OCI-M1 (cell line): ENCODE data around the gene CTU2.

Source experiments
- DNase-seq: peaks from one replicate; lab custom pipeline; 2025; lab: John Stamatoyannopoulos, UW

CTU2 gene

DNA sequence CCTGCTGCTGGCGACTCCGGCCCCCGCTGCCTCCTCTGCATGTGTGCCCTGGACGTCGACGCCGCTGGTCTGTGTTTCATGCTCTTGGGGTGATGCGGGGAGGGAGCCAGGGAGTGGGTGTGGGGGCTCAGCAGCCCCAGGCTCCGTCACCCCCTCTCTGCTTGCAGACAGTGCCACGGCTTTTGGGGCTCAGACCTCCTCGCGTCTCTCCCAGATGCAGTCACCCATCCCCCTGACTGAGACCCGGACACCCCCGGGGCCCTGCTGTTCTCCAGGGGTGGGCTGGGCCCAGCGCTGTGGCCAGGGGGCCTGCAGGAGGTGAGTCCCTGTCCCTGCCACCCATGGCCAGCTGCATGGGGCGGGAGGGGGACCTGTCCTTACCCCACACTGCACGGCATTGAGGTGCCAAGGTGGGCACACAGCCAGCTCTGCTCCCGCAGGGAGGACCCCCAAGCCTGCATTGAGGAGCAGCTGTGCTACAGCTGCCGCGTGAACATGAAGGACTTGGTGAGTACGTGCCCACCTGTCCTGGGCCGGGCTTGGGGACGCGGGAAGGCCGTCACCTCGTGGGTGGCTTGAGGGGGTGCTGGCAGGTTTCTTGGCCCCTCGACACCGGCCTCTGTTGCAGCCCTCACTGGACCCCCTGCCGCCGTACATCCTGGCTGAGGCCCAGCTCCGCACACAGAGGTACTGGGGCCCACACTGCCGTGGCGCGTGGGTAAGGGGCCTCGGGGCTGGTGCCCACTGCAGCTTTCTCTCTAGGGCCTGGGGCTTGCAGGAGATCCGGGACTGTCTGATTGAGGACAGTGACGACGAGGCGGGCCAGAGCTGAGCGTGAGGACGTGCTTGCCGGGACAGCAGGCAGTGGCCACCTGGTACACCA lies 8.4 kb downstream of the CTU2 start:
- no peak for DNase-seq

DNA sequence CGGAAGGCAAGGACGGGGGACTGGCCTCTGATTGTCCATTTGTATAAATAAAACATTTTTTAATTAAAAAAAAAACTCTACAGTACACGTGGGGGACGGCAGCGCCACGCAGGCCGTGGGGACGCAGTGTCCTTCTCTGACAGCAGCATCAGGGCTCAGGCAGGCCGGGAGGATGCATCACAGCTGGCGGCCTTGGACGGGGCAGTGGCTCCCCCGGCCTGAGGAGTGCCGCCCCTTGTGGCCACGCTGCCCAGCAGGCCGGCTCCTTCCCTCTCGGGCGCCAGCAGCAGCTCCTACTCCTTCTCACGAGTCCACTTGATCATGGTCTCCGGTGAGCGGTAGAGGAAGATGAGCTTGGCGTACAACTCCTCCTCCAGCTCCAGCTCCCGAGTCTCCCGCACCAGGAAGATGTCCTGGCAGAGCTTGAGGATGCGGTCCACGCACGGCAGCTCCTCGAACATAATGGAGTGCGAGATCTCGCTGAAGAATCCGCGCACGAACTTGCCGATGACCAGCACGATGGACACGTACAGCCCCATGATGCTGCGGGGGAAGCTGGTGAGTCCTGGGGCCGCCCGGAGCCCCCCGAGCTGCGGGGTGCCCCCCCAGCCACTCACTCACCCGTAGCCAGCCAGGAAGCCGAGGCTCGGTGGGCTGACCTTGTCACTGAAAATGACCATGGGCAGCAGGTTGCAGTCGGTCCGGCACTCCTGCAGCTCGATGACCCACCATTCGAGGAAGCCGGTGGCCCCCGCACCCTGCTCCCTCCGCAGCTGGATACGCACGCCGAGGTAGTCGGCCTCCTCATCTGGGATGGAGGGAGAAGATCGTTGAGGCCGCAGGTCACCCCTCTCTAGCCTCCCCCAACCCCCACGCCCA lies 9.2 kb downstream of the CTU2 start:
- no peak for DNase-seq

DNA sequence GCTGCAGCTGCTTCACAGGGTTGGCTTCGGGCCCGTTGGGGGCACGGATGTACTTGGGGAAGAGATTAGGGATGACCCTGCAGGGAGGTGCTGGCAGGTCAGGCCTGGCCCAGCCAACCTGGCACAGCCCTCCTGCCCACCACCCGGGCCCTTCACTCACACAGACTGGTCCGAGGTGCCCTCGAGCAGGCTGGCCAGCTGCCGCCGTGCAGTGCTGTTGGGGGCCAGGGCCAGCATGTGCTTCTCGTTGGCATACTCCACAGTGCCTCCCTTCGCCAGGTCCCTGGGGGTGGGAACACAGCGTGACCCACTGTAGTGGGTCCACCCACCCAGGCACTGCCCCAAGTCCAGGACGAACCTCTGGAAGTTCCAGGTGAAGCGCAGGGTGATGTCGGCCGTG lies 9.9 kb downstream of the CTU2 start:
- DNase-seq, result no peak

DNA sequence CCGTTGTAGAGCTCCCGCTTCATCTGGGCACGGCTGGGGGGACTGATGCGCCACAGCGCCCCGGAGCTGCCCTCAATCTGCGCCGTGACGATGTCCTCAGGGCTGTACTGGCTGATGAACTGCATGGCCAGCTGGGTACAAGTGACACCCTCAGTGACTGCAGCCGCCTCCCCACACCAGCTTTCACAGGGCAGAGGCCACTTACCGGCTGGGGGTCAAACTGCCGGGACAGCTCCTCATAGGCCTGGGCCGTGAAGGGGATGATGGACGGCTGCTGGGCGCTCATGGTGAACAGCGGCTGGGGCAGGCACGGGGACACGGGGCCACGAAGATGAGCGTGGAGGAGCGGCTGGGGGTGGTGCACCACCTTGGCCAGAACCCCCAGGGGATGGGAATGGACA lies 10.3 kb downstream of the CTU2 start:
- DNase-seq, result no peak

DNA sequence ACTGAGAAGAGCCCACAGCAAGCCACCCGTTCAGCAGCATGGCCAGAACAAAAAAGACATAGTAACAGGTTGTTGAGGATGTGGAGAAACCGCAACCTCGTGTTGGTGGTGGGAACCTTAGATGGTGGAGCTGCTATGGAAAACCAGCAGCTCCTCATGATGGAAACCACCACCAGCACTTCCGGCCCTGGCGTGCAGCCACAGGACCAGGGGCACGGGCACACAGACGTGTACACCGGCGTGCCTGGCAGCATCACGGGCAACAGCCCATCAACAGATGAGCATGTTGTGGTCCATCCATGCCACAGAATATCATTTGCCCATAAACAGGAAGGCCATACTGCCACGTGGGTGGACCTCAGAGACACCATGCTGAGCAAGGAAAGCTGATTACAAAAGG lies 11.9 kb downstream of the CTU2 start:
- no peak for DNase-seq

DNA sequence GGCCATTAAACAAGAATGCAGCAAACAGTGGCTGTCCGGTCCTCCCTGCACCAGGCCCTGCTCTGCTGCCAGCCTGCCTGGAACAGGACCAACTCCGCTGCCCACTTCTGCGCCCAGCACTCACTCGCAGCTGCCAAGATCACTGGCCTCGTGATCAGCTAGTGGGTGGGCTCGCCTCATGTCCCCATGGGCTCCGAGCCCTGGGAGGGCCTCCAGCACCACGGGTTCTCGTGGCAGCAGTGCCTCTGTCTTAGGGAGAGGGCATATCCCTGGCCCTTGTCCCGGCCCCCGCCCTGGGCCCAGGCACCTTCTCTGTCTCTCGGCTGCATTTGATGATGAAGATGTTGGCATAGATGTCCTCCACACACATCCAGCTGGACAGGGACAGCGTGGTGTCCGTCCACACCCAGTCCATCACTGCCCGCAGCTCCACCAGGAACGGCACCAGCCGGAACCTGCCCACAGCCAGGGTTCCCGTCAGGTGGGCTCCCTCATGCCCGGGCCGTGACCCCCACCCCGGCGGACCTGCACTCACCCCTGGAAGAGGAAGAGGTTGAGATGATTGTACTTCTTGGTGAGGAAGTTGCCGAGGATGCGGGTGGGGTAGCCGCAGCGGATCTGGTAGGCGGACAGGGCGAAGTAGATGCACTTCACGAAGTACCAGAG lies 13.1 kb downstream of the CTU2 start:
- DNase-seq, result no peak

DNA sequence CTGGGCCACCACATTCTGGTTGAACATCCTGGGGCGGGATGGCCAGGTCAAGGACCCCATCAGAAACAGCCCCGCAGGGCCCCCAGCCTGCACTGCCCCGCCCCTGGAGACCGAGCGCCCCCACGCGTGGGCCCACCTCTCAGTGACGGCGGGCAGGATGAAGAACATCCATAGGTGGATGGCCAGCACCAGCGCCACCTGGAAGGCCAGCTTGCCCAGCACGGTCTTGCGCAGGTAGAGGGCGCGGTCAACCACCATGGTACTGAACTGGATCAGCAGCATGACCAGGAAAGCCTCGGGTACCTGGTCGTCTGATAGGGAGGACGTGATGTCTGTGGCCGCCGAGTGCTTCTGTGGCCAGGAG lies 13.6 kb downstream of the CTU2 start:
- DNase-seq, result no peak

DNA sequence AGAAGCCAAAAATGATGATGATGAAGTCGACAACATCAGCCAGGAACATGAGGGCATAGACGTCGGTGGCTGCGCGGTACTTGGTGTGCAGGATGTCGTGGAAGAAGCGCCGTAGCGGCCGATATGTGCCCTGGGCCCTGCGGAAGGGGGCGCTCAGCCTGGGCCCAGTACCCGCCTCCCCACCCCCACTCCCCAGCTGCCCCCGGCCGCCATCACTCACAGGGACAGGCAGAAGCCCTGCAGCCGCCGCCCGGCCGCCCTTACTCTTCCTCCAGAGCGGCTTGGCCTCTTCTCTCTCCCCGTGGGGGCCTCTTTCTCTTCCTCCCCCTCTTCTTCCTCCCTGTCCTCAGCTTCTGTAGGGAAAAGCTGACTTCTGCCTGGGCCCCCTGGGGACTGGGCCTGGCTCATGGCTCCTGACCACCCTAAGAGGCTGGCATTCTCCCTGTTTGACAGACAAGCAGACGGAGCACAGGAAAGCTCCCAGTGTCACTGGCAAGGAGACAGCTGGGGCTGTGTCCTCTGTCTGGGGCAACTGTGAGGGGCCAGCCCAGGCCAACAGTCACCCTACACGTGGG lies 14.2 kb downstream of the CTU2 start:
- no peak for DNase-seq

DNA sequence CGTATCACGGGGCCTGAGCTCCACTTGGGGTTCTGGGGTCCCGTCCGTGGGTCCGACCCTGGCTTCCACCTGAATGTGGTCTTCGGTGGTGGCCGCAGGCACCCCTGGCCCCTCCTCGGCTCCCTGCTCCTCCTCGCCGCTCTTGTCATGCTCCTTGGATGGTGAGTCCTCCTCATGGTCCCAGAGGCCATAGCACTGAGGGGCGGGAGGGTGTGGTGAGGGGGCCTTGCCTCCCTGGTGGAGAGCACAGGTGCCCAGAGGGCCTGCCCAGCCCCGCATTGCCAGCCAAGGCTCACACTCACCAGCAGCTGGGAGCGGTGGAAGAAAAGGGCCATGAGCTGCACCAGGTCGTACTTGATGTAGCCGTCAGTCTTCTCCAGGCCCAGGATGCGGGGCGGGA lies 14.9 kb downstream of the CTU2 start:
- DNase-seq, result no peak

DNA sequence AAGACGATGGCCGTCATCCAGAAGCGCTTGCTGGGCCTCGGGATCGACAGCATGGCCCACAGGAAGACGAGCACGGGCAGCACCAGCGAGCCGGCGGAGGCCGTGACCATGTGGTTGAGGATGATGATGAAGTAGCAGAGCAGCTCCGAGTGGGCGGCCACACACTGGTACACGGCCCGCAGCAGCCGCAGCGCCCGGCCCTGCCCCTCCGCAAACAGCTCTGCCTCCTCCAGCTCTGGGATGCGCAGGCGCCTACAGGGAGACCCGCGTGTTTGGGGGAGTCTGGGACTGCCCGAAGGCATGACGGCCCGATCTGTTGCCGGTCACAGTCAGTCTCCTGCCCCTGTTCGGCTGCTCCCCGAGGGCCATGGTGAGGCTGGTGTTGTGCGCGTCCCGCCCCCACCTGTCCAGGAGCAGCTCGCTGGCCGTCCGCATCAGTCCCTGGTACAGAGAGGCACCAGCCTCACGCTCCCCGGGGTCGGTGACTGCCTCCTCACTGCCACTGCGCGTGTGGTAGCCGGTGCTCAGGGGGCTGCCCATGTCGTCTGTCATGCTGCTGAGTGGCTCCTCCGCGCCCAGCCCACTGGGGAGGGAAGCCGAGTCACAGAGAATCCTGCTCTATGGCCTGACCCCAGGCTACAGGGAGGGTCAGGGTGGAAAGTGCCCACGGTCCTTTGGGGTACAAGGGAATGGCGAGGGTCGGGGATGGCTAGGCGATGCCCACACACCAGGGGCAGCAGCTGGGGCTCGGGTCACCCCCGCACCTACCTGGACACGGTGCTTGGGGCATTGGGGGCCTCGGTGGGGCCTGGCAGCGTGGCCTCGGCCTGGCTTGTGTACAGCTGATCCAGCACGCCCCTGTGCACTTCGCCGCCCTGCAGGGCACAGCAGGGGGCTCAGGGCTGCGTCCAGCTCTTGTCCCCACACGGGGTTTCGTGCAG lies 15.8 kb downstream of the CTU2 start:
- DNase-seq, result no peak

DNA sequence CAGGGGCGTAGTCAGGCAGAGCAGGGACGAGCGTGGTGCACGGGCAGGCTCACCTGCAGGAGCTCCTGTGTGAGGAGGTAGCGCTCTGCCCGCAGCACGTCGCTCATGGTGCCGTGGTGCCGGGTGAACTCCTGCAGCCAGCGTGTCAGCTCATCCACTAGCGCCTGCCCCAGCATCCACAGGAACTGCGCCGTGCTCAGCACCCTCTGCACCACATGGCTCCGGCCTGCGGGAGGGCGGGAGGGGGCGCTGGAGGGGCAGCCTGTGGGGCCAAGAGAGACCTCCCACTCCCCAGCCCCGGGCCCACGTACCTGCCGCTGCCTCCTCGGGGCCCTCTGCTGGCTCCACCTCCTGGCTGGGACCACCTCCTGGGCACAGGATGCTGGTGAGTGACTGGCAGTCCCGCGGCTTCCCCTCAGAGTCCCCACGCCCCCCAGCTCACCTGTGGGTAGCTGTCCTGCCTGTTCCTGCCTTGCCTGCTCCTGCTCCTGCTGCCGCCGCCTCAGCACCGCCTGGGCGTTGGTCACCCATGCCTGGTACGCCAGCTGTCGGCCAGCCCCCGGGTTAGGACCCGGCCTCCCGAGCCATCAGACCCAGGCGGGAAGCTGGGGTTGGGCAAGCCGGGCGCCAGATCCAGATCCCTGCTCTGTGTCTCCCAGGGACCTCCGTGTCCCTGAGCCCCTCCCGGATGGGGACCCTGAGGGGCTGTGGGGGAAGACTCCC lies 16.6 kb downstream of the CTU2 start:
- DNase-seq, result no peak

DNA sequence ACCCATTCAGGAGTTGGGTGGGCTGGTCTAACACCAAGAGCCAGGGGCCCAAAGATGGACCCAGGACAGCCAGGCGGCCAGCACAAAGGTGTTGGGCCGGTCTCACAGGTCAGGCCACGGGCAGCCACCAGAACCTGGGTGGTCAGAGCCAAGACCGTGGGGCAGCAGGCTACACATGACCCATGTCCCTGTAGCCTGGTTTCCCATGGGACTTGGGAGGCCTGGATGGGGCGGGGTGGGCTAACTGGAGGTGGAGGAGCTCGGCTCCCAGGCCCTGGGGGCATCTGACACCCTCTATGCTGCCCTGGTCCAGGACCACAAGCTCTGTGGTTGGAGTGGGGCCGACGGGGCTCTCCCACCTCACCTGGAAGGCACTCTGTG lies 17.2 kb downstream of the CTU2 start:
- no peak for DNase-seq

DNA sequence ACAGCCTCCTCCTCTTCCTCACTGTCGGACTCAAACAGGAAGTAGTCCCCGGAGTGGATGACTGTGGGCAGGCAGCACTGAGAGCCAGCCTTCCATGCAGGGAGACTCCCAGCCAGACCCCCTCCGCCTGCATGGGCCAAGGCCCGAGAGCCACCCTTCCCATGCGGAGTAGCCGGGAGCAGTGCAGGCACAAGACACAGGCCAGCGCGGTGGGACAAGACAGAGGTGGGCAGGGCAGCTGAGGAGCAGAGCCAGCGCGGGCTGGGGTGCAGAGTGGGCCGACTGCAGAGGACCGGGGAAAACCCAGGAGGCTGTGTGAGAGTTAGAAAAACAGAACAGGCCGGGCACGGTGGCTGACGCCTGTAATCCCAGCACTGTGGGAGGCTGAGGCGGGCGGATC lies 17.6 kb downstream of the CTU2 start:
- DNase-seq, result no peak

DNA sequence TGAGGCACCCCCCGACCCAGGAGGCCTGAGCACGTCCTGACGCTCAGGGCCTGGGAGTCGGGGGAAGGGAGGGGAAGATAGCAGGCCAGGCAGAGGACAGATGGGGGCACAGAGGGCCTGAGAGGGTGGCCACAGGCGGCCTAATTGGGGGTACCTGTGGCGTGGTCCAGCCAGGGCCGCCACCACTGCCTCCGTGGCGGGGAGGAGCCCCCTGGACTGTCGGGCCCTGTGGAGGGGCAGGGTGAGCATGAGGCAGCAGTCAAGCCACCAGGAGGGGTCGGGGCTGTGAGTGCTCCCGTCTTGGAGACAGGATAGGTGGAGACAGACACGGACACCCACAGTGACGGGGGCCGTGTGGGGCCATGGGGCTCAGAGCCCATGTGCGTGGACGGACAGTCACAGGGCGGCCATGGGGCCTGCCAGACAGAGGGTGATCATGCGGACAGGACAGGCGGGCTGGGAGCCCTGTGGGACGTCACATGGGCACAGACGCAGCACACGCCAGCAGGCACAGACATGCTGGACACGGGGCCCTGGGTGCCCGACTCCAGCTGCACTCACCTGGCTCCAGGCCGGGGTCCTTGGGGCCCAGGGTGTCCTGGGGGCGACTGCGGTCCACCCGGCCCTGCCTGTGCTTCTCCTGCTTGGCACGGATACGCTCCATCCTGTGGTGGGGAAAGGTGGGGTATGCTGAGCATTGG lies 18.7 kb downstream of the CTU2 start:
- no peak for DNase-seq

DNA sequence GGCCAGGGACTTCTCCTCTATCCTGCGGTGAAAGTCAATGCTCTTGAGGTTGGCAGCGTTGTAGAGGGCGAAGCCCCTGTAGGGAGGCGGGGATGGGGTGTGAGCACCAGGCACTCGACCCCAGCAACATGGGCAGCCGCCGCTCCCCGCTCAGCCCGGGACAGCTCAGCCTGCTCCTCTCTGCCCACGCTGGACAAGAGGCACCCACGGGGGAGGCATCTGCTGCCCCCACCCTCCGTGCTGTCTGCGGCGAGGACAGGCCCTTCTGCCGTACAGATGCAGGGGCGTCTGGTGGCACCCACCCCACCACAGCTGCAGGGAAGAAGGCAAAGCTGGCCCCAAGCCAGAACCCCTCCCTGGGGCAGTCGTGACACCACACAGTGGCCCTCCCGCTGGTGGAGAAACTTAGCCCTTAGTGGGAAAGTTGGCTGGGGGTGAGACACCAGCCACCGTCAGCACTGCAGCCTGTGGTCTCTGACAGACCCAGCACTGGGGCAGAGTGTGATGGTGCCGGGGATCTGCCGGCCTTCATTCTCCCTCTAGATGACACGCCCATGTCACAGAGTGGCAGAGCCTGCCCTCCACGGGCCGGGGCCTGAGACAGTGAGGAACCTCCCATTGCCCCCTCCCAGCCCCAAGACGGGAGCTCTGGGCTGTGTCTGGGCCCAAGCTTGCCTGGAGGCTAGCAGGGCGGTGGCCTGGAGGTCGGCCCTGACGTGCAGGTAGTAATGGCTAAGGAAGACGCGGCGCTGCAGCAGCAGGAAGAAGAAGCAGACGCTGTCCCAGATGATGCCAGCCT lies 19.5 kb downstream of the CTU2 start:
- DNase-seq, result no peak

DNA sequence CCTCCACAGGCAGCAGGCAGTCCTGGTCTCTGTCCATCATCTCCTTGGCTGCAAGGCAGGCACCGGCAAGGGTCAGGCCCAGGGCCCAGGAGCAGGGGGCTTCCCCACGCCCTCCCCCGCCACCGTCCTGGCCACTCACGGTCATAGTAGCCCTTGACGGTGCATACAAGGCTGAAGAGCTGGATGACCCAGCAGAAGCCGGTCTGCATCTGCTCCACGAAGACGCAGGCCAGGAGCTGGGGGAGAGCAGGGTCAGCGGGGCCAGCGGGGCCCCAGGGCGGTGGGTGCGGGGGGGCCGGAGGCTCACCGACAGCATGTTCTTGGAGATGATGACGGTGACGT lies 20.1 kb downstream of the CTU2 start:
- no peak for DNase-seq

DNA sequence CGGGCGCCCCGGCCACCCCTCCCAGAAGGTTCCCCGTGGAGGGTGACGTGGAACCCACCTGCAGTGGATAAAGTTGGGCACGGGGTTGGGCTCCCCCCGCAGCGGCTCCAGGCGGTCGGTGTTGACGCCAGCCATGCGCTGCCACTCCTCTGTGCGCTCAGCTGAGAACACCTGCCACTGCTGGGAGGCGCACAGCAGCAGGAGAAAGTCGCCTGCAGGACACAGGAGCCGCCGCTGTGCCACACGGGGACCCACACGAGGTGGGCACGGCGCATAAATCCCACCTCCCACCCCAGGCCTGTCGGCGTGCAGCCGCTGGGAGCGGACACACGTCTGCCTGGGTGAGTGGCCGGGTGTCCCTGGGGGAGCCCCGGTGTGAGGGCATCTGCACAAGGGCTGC lies 20.7 kb downstream of the CTU2 start:
- no peak for DNase-seq

DNA sequence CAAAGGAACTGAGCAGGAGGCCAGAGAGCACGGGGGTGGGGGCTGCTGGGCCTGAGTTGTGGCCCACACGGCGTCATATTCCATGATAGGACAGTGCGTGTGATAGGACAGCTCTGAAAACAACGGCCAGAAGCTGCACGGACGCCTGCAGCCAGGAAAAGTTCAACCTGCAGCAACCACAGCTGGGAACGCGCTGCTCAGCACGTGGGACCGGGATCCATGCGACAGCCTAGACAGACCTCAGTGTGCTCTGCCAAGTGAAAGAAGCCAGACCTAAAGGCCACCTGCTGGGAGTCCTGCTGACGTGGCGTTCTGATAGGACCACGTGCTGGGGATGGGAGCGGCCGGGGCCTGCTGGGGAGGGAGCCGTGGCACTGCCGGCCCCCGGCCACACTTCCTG lies 21.6 kb downstream of the CTU2 start:
- DNase-seq, result no peak
